Bronchial epithelial cell (primary cell): ENCODE data around the gene CEP76. TPM values are rescaled to one million over a fixed set of nuclear protein-coding genes. Genes with fewer than 3 reads are reported as not detected.
"Not testable (repeated sequence)": the region's sequence is repeated elsewhere in the genome, so short reads cannot be mapped to it uniquely, and the experiment has no call there.

Experiments
- DNase-seq: peaks from one replicate; pipeline ENCODE4 v3.0.0-alpha.2; 2010; ENCODE audit warnings: low read depth
- FAIRE-seq: peaks from 2 replicates; lab custom pipeline; 2011; peaks lifted over from hg19 to GRCh38; lab: Jason Lieb, UNC
- H3K27me3 ChIP-seq: 2 replicates; pipeline ENCODE4 v1.5.1; 2011; ENCODE audit warnings: low read length; ENCODE audit not compliant: control insufficient read depth, insufficient read depth
- H3K36me3 ChIP-seq: 2 replicates; pipeline ENCODE4 v1.5.1; 2011; ENCODE audit warnings: low read length; ENCODE audit not compliant: control insufficient read depth, insufficient read depth
- H3K4me3 ChIP-seq: 2 replicates; pipeline ENCODE4 v1.5.1; 2011; ENCODE audit warnings: mild to moderate bottlenecking, low read depth, low read length, control low read depth
- total RNA-seq: library from RNA; depleted of rRNA; stranded (reverse); fragments of >200 nt; gene quantifications from 2 replicates; pipeline ENCODE4 v1.2.1, GENCODE V29; 2014
- TF ChIP-seq, protein P1 (sequence below): IDR thresholded peaks from 2 replicates; pipeline ENCODE4 v1.5.1; 2011; ENCODE audit warnings: mild to moderate bottlenecking, moderate library complexity, low read length, control low read depth, inconsistent platforms; ENCODE audit not compliant: insufficient read depth, severe bottlenecking

The CEP76 gene
- total RNA-seq, 1 donor from 2014 or later = 11.3 TPM

DNA sequence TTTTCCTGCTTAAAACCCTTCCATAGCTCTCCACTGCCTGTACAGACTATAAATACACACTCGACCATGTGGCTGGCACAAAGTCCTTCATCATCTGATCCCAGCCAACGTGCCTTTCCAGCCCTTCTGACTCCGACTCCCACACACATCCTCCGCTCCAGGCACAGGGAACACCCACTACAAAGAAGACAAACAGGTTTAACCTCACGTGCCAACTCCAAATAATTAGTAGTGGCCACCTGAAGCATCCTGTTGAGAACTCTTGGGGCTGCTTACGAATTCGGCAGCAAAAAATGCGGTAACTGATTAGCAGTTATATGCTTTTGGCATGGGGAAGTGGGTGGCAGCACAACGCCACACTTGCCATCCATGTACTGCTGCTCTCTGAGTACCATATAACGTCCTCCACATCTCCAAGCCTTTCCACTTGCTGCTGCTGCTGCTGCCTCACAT, 56.7 kb downstream of the CEP76 start:
- Histone ChIP-seq H3K27me3 (no peaks in the 10 kb centered on the region), H3K4me3 (no peak overlapping the region), H3K36me3 (peaks cover 1% of the 10 kb centered on the region)
- FAIRE-seq (no peak), DNase-seq (peak; percentile 59)
- TF ChIP-seq, protein P1, sequence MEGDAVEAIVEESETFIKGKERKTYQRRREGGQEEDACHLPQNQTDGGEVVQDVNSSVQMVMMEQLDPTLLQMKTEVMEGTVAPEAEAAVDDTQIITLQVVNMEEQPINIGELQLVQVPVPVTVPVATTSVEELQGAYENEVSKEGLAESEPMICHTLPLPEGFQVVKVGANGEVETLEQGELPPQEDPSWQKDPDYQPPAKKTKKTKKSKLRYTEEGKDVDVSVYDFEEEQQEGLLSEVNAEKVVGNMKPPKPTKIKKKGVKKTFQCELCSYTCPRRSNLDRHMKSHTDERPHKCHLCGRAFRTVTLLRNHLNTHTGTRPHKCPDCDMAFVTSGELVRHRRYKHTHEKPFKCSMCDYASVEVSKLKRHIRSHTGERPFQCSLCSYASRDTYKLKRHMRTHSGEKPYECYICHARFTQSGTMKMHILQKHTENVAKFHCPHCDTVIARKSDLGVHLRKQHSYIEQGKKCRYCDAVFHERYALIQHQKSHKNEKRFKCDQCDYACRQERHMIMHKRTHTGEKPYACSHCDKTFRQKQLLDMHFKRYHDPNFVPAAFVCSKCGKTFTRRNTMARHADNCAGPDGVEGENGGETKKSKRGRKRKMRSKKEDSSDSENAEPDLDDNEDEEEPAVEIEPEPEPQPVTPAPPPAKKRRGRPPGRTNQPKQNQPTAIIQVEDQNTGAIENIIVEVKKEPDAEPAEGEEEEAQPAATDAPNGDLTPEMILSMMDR = no peak

DNA sequence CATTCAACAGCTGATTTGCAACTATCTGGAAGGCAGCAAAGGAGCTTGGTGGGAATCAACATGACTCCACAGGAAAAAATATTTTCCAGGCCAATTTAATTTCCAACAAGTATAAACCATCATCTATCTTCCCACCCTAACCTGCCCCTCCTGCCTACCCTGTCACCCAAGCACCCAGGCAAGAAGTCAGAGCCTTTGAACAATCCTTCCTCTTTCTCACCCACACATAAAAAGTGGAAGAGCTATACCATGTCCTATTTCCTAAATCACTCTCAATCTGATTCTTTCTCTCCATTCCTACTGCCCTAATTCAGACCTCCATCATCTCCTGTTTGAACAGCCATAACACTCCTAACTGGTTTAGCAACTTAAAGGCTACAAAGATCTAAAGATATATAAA, 57.3 kb downstream of the CEP76 start:
- H3K27me3 ChIP-seq = no peaks in the 10 kb centered on the region
- peaks cover 1% of the 10 kb centered on the region for H3K36me3 ChIP-seq
- no peak for DNase-seq
- no peak overlapping the region for H3K4me3 ChIP-seq
- TF ChIP-seq, protein P1 = no peak
- FAIRE-seq = no peak

DNA sequence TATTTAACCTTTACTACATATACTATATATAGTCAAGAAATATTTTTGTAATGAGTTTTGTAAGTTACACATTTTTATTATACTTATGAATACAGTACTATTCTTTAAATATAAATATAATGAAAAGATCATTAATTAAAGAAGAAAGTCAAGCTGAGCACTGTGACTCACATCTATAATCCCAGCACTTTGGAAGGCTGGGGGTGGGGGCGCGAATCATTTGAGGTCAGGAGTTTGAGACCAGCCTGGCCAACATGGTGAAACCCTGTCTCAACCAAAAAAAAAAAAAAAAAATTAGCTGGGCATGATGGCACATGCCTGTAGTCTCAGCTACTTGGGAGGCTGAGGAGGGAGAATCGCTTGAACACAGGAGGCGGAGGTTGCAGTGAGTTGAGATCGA, 58.8 kb downstream of the CEP76 start:
- not testable (repeated sequence) for H3K27me3 ChIP-seq, H3K36me3 ChIP-seq, H3K4me3 ChIP-seq, FAIRE-seq
- DNase-seq = peak; percentile 36

DNA sequence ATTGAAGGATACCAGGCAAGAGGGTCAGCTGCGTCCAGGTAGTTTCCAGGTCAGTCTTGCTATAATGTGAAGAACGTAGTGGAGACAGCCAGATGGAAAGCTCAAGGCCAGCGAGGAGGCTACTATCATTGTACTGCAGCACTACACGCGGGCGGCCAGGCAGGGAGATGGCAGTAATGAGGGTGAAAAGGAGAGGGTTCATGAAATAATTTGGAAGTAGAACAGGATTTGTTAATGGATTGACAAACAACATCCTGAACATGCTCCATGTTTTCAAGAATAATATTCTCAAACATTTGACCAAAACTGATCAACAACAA, 61.7 kb downstream of the CEP76 start:
- TF ChIP-seq, protein P1 = no peak
- H3K4me3 ChIP-seq = no peak overlapping the region

DNA sequence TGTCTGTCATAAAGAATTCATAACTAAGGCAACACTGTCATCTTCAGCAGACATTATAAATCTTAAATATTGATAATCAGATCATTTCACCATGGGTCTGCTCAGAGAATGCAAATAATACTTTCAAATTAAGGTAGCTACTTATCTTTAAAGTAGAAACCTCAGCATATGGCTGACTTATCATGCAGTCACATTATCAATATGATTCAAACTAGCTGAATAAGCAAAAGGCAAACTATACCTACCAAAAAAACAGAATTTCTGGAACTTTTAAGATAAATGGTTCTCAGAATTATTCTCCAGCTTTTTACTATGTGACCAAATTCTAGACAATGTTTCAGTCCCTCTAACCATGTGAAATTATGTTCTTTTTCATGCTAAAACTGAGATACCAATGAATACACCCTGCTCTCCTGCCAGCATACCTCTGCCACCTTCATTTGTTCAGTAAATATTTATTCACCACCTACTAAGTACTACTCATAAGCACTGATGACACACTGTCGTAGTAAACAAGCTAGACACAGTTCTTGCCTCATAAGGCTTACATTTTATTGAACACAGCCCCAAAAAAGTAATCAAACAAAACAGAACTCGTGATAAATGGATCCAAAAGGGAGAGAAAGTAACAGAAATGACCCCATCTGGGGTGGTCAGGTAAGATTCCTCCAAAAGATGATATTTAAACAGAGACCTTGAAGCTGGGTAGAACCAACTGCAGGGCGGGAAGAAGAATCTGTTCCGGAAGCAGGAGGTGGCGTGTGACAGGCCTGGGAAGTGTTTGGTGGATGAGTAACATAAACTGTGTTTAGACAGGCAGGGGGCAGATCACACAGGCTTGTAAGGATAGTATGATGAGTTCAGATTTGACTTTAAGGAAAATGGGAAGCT, 62.3 kb downstream of the CEP76 start:
- peak; percentile 90 for DNase-seq

More for the DNA sequence above, 61.7 kb downstream of the CEP76 start:
- FAIRE-seq (no peak), DNase-seq (no peak)
- Histone ChIP-seq H3K36me3 (peaks cover 3% of the 10 kb centered on the region), H3K27me3 (no peaks in the 10 kb centered on the region)

DNA sequence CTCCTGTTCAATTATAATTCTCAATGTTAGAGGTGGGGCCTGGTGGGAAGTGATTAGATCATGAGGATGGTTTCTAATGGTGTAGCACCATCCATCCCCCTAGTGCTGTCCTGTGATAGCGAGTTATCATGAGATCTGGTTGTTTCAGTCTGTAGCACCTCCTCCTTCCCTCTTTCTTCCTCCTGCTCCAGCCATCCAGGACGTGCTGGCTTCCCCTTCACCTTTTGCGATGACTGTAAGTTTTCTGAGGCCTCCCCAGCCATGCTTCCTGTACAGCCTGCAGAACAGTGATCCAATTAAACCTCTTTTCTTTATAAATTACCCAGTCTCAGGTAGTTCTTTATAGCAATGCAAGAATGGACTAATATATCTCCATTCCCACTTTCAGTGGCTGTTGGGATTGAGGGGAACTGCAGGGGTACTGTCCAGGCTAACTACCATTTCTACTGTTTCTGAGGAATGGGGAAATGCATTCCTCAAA, 63.8 kb downstream of the CEP76 start:
- FAIRE-seq = no peak
- TF ChIP-seq, protein P1 = no peak
- Histone ChIP-seq H3K4me3 (no peak overlapping the region), H3K27me3 (no peaks in the 10 kb centered on the region), H3K36me3 (peaks cover 3% of the 10 kb centered on the region)
- DNase-seq = no peak

More for the DNA sequence above, 62.3 kb downstream of the CEP76 start:
- peak; percentile 96 for FAIRE-seq
- TF ChIP-seq, protein P1 = no peak
- no peak overlapping the region for H3K4me3 ChIP-seq
- no peaks in the 10 kb centered on the region for H3K27me3 ChIP-seq
- H3K36me3 ChIP-seq = peaks cover 3% of the 10 kb centered on the region
